Trophoblast cell (in vitro differentiated cells and primary cell): ENCODE data around the gene RCOR3.
"Not testable (repeated sequence)": the region's sequence is repeated elsewhere in the genome, so short reads cannot be mapped to it uniquely, and the experiment has no call there.

ENCODE experiments used
- DNase-seq, 2 donors: peaks; one replicate each; pipeline ENCODE4 v3.0.0-alpha.2; 2016
- H2AFZ ChIP-seq: 2 replicates; pipeline ENCODE4 v1.6.1; 2013; ENCODE audit warnings: low read length, moderate library complexity, mild to moderate bottlenecking; ENCODE audit not compliant: insufficient read depth, poor library complexity
- H2AK5ac ChIP-seq: 2 replicates; pipeline ENCODE4 v1.6.1; 2013; ENCODE audit warnings: mild to moderate bottlenecking, low read length
- H2BK120ac ChIP-seq: 2 replicates; pipeline ENCODE4 v1.6.1; 2013; ENCODE audit warnings: low read length, mild to moderate bottlenecking, moderate library complexity; ENCODE audit not compliant: insufficient read depth, poor library complexity
- H2BK12ac ChIP-seq: 2 replicates; pipeline ENCODE4 v1.6.1; 2013; ENCODE audit warnings: mild to moderate bottlenecking, low read length, moderate library complexity
- H2BK5ac ChIP-seq: 2 replicates; pipeline ENCODE4 v1.6.1; 2013; ENCODE audit warnings: low read length, low read depth, moderate library complexity, mild to moderate bottlenecking; ENCODE audit not compliant: poor library complexity
- H3K14ac ChIP-seq: 2 replicates; pipeline ENCODE4 v1.6.1; 2013; ENCODE audit warnings: mild to moderate bottlenecking, low read length
- H3K18ac ChIP-seq: 2 replicates; pipeline ENCODE4 v1.6.1; 2013; ENCODE audit warnings: mild to moderate bottlenecking, low read length
- H3K23ac ChIP-seq: 2 replicates; pipeline ENCODE4 v1.6.1; 2013; ENCODE audit warnings: low read length
- H3K27ac ChIP-seq: 2 replicates; pipeline ENCODE4 v1.5.1; 2013; ENCODE audit warnings: low read depth, mild to moderate bottlenecking, inconsistent platforms, low read length, moderate library complexity
- H3K27me3 ChIP-seq: 2 replicates; pipeline ENCODE4 v1.6.1; 2013; ENCODE audit warnings: inconsistent platforms, mild to moderate bottlenecking, low read length, moderate library complexity; ENCODE audit not compliant: insufficient read depth
- H3K36me3 ChIP-seq, 2 experiments: 1 replicate in 1 of 2; 2 replicates in 1 of 2; pipeline ENCODE4 v1.6.1; 2013; ENCODE audit warnings: low read length in 2 of 2, mild to moderate bottlenecking in 2 of 2, moderate library complexity in 1 of 2; ENCODE audit not compliant: insufficient read depth in 2 of 2, control insufficient read depth in 1 of 2
- H3K4ac ChIP-seq: 2 replicates; pipeline ENCODE4 v1.6.1; 2013; ENCODE audit warnings: low read depth, mild to moderate bottlenecking, low read length, moderate library complexity
- H3K4me1 ChIP-seq, 2 experiments: 1 replicate in 1 of 2; 2 replicates in 1 of 2; pipeline ENCODE4 v1.6.1; 2013; ENCODE audit warnings: low read length in 2 of 2, mild to moderate bottlenecking in 2 of 2, moderate library complexity in 1 of 2; ENCODE audit not compliant: insufficient read depth in 2 of 2, control insufficient read depth in 1 of 2
- H3K4me2 ChIP-seq: 2 replicates; pipeline ENCODE4 v1.6.1; 2013; ENCODE audit warnings: inconsistent platforms, mild to moderate bottlenecking, low read length, moderate library complexity
- H3K4me3 ChIP-seq: 2 replicates; pipeline ENCODE4 v1.5.1; 2013; ENCODE audit warnings: mild to moderate bottlenecking, low read depth, low read length, inconsistent platforms
- H3K79me1 ChIP-seq: one replicate; pipeline ENCODE4 v1.6.1; 2013; ENCODE audit warnings: low read length
- H3K79me2 ChIP-seq: 2 replicates; pipeline ENCODE4 v1.6.1; 2013; ENCODE audit warnings: low read length, mild to moderate bottlenecking; ENCODE audit not compliant: control insufficient read depth, insufficient read depth, poor library complexity
- H3K9ac ChIP-seq: 2 replicates; pipeline ENCODE4 v1.6.1; 2013; ENCODE audit warnings: mild to moderate bottlenecking, low read length
- H3K9me3 ChIP-seq: 2 replicates; pipeline ENCODE4 v1.6.1; 2013; ENCODE audit warnings: low read depth, mild to moderate bottlenecking, control low read depth, inconsistent platforms, low read length; ENCODE audit not compliant: insufficient read depth
- H4K12ac ChIP-seq: 2 replicates; pipeline ENCODE4 v1.6.1; 2013; ENCODE audit warnings: low read depth, mild to moderate bottlenecking, low read length, moderate library complexity
- H4K8ac ChIP-seq: 2 replicates; pipeline ENCODE4 v1.6.1; 2013; ENCODE audit warnings: low read depth, mild to moderate bottlenecking, low read length, moderate library complexity
- H4K91ac ChIP-seq: one replicate; pipeline ENCODE4 v1.6.1; 2013; ENCODE audit warnings: low read depth, mild to moderate bottlenecking, low read length, moderate library complexity
- WGBS: extraction: QIAGEN DNeasy Blood & Tissue Kit; methylation state at CpG from one replicate; pipeline ENCODE4 v1.1.7; 2013; ENCODE audit warnings: missing lambda C conversion rate; ENCODE audit not compliant: insufficient read length, insufficient coverage; ENCODE audit errors: extremely low coverage; 5-methylcytosine and 5-hydroxymethylcytosine counted together

The RCOR3 gene

GRCh38 chr1:211347077-211347844 lies 88.1 kb downstream of the RCOR3 start:
- DNase-seq, result no peak
- no peak overlapping the region for H2BK5ac ChIP-seq
- H2AFZ ChIP-seq, result no peak overlapping the region
- no peak overlapping the region for H3K14ac ChIP-seq
- H3K4me3 ChIP-seq, result no peak overlapping the region
- WGBS, result no CpG with 5 or more reads among the region's 4 CpGs
- no peak overlapping the region for H4K12ac ChIP-seq
- H2BK12ac ChIP-seq, result no peak overlapping the region
- H3K18ac ChIP-seq, result no peak overlapping the region
- peaks cover 0 to 6% of the 10 kb centered on the region in 2 experiments for H3K4me1 ChIP-seq
- no peak overlapping the region for H4K91ac ChIP-seq
- no peak overlapping the region for H4K8ac ChIP-seq
- H3K27me3 ChIP-seq, result no peaks in the 10 kb centered on the region
- H3K9ac ChIP-seq, result no peak overlapping the region
- H2AK5ac ChIP-seq, result no peak overlapping the region
- no peak overlapping the region for H3K27ac ChIP-seq
- H3K4ac ChIP-seq, result no peak overlapping the region
- no peak overlapping the region for H3K4me2 ChIP-seq
- peaks cover 2% of the 10 kb centered on the region for H3K9me3 ChIP-seq
- H3K36me3 ChIP-seq, result no peaks in the 10 kb centered on the region
- no peaks in the 10 kb centered on the region for H3K79me2 ChIP-seq
- no peak overlapping the region for H3K23ac ChIP-seq
- no peak overlapping the region for H2BK120ac ChIP-seq
- no peaks in the 10 kb centered on the region for H3K79me1 ChIP-seq

GRCh38 chr1:211348547-211348946 lies 89.4 kb downstream of the RCOR3 start:
- H2BK5ac ChIP-seq, result no peak overlapping the region
- peaks cover 0 to 6% of the 10 kb centered on the region in 2 experiments for H3K4me1 ChIP-seq
- no peaks in the 10 kb centered on the region for H3K27me3 ChIP-seq
- no peak overlapping the region for H2AFZ ChIP-seq
- H4K8ac ChIP-seq, result no peak overlapping the region
- H3K36me3 ChIP-seq, result no peaks in the 10 kb centered on the region
- no peak overlapping the region for H2AK5ac ChIP-seq
- no peak overlapping the region for H2BK120ac ChIP-seq
- H3K79me2 ChIP-seq, result no peaks in the 10 kb centered on the region
- no peak overlapping the region for H2BK12ac ChIP-seq
- H3K18ac ChIP-seq, result no peak overlapping the region
- H3K27ac ChIP-seq, result no peak overlapping the region
- H4K12ac ChIP-seq, result no peak overlapping the region
- no peak overlapping the region for H3K4ac ChIP-seq
- H3K9ac ChIP-seq, result no peak overlapping the region
- no peaks in the 10 kb centered on the region for H3K79me1 ChIP-seq
- H3K23ac ChIP-seq, result no peak overlapping the region
- no peak overlapping the region for H4K91ac ChIP-seq
- DNase-seq, result no peak
- H3K9me3 ChIP-seq, result peaks cover 2% of the 10 kb centered on the region
- no peak overlapping the region for H3K4me3 ChIP-seq
- H3K4me2 ChIP-seq, result no peak overlapping the region
- no peak overlapping the region for H3K14ac ChIP-seq

GRCh38 chr1:211349741-211350140 lies 90.6 kb downstream of the RCOR3 start:
- H3K36me3 ChIP-seq, result no peaks in the 10 kb centered on the region
- DNase-seq, result no peak
- H3K79me2 ChIP-seq, result no peaks in the 10 kb centered on the region
- peaks cover 0 to 5% of the 10 kb centered on the region in 2 experiments for H3K4me1 ChIP-seq
- H3K79me1 ChIP-seq, result no peaks in the 10 kb centered on the region
- no peak overlapping the region for H2BK12ac ChIP-seq
- H3K27me3 ChIP-seq, result no peaks in the 10 kb centered on the region
- no peak overlapping the region for H2AFZ ChIP-seq
- peaks cover 2% of the 10 kb centered on the region for H3K9me3 ChIP-seq
- no peak overlapping the region for H3K18ac ChIP-seq
- H2AK5ac ChIP-seq, result no peak overlapping the region
- H3K9ac ChIP-seq, result no peak overlapping the region
- H4K8ac ChIP-seq, result no peak overlapping the region
- H4K91ac ChIP-seq, result no peak overlapping the region
- H2BK5ac ChIP-seq, result no peak overlapping the region
- no peak overlapping the region for H3K4ac ChIP-seq
- H3K4me3 ChIP-seq, result no peak overlapping the region
- H3K27ac ChIP-seq, result no peak overlapping the region
- H3K4me2 ChIP-seq, result no peak overlapping the region
- WGBS, result no CpG with 5 or more reads among the region's 2 CpGs
- H3K14ac ChIP-seq, result no peak overlapping the region
- H2BK120ac ChIP-seq, result no peak overlapping the region
- no peak overlapping the region for H4K12ac ChIP-seq
- H3K23ac ChIP-seq, result no peak overlapping the region

- H2BK120ac ChIP-seq, H3K18ac ChIP-seq, H4K91ac ChIP-seq, DNase-seq, H3K9ac ChIP-seq, H3K9me3 ChIP-seq, H3K27ac ChIP-seq, H3K27me3 ChIP-seq, H4K8ac ChIP-seq, H3K4me1 ChIP-seq, H3K14ac ChIP-seq, H4K12ac ChIP-seq, H3K79me2 ChIP-seq, H3K36me3 ChIP-seq, H2BK5ac ChIP-seq, H3K4me2 ChIP-seq, H3K23ac ChIP-seq, H2AK5ac ChIP-seq, H2AFZ ChIP-seq, H3K4ac ChIP-seq, H2BK12ac ChIP-seq, H3K79me1 ChIP-seq, H3K4me3 ChIP-seq: not testable (repeated sequence)
- no CpG with 5 or more reads among the region's 3 CpGs for WGBS
Measured at GRCh38 chr1:211352055-211352454, 92.9 kb downstream of the RCOR3 start.
